Right lobe of liver (tissue), 4 donors: ENCODE measurements around the gene GALNT1.

Experiments used
- POLR2A ChIP-seq: fragments of 450-650 bp; IDR thresholded peaks from one replicate; pipeline ENCODE4 v1.6.1; 2017; ENCODE audit warnings: antibody characterized with exemption, mild to moderate bottlenecking
- TF ChIP-seq, protein P1 (sequence below), 4 donors: fragments of 200-600 bp in 3 of 4; fragments of 450-650 bp in 1 of 4; IDR thresholded peaks; one replicate each; pipeline versions ENCODE4 v1.5.1 to v1.8.0; 2016 to 2022; ENCODE audit warnings: antibody characterized with exemption in 4 of 4, mild to moderate bottlenecking in 2 of 4
- donor health status: DM: no; HTN: no; CAD: no.
- donor health status: DM: no; HTN: no; CAD: no.
- donor health status: DM: no; HTN: yes; CAD: no.

DNA sequence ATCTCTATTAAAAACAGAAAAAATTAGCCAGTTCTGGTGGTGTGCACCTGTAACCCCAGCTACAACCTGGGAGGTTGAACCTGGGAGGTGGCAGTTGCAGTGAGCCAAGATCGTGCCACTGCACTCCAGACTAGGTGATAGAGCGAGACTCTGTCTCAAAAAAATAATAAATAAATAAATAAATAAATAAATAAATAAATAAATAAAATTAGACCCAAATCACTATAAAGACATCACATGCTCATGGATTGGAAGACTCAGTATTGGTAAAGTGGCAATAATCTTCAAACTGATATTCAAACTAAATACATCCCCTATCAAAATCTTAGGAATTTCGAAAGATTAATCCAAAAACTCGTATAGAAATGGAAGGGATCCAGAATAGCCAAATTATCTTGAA is 15.5 kb upstream of the GALNT1 start:
- TF ChIP-seq, protein P1, sequence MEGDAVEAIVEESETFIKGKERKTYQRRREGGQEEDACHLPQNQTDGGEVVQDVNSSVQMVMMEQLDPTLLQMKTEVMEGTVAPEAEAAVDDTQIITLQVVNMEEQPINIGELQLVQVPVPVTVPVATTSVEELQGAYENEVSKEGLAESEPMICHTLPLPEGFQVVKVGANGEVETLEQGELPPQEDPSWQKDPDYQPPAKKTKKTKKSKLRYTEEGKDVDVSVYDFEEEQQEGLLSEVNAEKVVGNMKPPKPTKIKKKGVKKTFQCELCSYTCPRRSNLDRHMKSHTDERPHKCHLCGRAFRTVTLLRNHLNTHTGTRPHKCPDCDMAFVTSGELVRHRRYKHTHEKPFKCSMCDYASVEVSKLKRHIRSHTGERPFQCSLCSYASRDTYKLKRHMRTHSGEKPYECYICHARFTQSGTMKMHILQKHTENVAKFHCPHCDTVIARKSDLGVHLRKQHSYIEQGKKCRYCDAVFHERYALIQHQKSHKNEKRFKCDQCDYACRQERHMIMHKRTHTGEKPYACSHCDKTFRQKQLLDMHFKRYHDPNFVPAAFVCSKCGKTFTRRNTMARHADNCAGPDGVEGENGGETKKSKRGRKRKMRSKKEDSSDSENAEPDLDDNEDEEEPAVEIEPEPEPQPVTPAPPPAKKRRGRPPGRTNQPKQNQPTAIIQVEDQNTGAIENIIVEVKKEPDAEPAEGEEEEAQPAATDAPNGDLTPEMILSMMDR (IDR thresholded peaks at IDR 0.05): no peak
- TF ChIP-seq POLR2A: no peak
